Activated T-cell treated with anti-CD3 and anti-CD28 coated beads, Interleukin-2, amount 50 U/mL, for 4 hours (primary cell): Measurements from ENCODE around the gene CISH. TPM values are rescaled to one million over a fixed set of nuclear protein-coding genes. Genes with fewer than 3 reads are reported as not detected.

Experiments used
- ATAC-seq, 2 donors: fragments of 200-7000 bp; cut with Tn5 transposase; one replicate each; pipeline ENCODE4 v1.10.0; 2021
- DNase-seq: peaks from one replicate; pipeline ENCODE4 v3.0.0-alpha.2; 2020
- H3K27me3 Mint-ChIP-seq: one replicate; pipeline ENCODE4 v1.8.0; 2021; ENCODE audit warnings: low read depth, mixed read lengths
- H3K36me3 Mint-ChIP-seq: one replicate; pipeline ENCODE4 v1.8.0; 2022; ENCODE audit warnings: mixed read lengths; ENCODE audit not compliant: insufficient read depth
- H3K4me1 Mint-ChIP-seq: one replicate; pipeline ENCODE4 v1.8.0; 2021; ENCODE audit warnings: low read depth, mixed read lengths
- H3K4me3 Mint-ChIP-seq: one replicate; pipeline ENCODE4 v1.8.0; 2021; ENCODE audit warnings: mild to moderate bottlenecking, moderate library complexity, mixed read lengths
- H3K9me3 Mint-ChIP-seq: one replicate; pipeline ENCODE4 v1.8.0; 2021; ENCODE audit warnings: mixed read lengths
- total RNA-seq, 3 donors: library from RNA; stranded (reverse); gene quantifications; one replicate each; pipeline ENCODE4 v1.2.1, GENCODE V29; 2021

Gene CISH
- total RNA-seq, 3 donors from 2014 or later = 223 to 268 (median 229) TPM

- Mint-ChIP-seq H3K36me3 (peaks cover 17% of the 10 kb centered on the region), H3K4me3 (no peak overlapping the region), H3K27me3 (no peaks in the 10 kb centered on the region), H3K4me1 (peaks cover 79% of the 10 kb centered on the region), H3K9me3 (no peaks in the 10 kb centered on the region)
- no peak for DNase-seq
- ATAC-seq = no peak
Observed at GRCh38 chr3:50586763-50587070, 24.9 kb downstream of the CISH start.

GRCh38 chr3:50585919-50586762 is 25.4 kb downstream of the CISH start:
- Mint-ChIP-seq H3K27me3 (no peaks in the 10 kb centered on the region), H3K4me3 (no peak overlapping the region), H3K9me3 (no peaks in the 10 kb centered on the region), H3K4me1 (peaks cover 80% of the 10 kb centered on the region), H3K36me3 (peaks cover 17% of the 10 kb centered on the region)
- no peak for DNase-seq
- no peak for ATAC-seq

GRCh38 chr3:50584391-50584790 is 27.2 kb downstream of the CISH start:
- Mint-ChIP-seq H3K27me3 (no peaks in the 10 kb centered on the region), H3K9me3 (no peaks in the 10 kb centered on the region), H3K36me3 (peaks cover 21% of the 10 kb centered on the region), H3K4me3 (no peak overlapping the region), H3K4me1 (peaks cover 75% of the 10 kb centered on the region)
- DNase-seq = no peak
- ATAC-seq = no peak

GRCh38 chr3:50583897-50584296 is 27.7 kb downstream of the CISH start:
- H3K4me1 Mint-ChIP-seq = peaks cover 70% of the 10 kb centered on the region
- H3K4me3 Mint-ChIP-seq = no peak overlapping the region
- ATAC-seq (no peak), DNase-seq (no peak)
- H3K36me3 Mint-ChIP-seq = peaks cover 24% of the 10 kb centered on the region
- H3K27me3 Mint-ChIP-seq = no peaks in the 10 kb centered on the region
- H3K9me3 Mint-ChIP-seq = no peaks in the 10 kb centered on the region

GRCh38 chr3:50582083-50582482 is 29.5 kb downstream of the CISH start:
- Mint-ChIP-seq H3K4me1 (peaks cover 53% of the 10 kb centered on the region), H3K9me3 (no peaks in the 10 kb centered on the region), H3K36me3 (peaks cover 27% of the 10 kb centered on the region), H3K27me3 (no peaks in the 10 kb centered on the region), H3K4me3 (no peak overlapping the region)
- DNase-seq (no peak), ATAC-seq (no peak)

GRCh38 chr3:50581459-50581842 is 30.1 kb downstream of the CISH start:
- ATAC-seq (no peak), DNase-seq (no peak)
- Mint-ChIP-seq H3K27me3 (no peaks in the 10 kb centered on the region), H3K4me1 (peaks cover 52% of the 10 kb centered on the region), H3K9me3 (no peaks in the 10 kb centered on the region), H3K36me3 (peaks cover 27% of the 10 kb centered on the region), H3K4me3 (no peak overlapping the region)

DNA sequence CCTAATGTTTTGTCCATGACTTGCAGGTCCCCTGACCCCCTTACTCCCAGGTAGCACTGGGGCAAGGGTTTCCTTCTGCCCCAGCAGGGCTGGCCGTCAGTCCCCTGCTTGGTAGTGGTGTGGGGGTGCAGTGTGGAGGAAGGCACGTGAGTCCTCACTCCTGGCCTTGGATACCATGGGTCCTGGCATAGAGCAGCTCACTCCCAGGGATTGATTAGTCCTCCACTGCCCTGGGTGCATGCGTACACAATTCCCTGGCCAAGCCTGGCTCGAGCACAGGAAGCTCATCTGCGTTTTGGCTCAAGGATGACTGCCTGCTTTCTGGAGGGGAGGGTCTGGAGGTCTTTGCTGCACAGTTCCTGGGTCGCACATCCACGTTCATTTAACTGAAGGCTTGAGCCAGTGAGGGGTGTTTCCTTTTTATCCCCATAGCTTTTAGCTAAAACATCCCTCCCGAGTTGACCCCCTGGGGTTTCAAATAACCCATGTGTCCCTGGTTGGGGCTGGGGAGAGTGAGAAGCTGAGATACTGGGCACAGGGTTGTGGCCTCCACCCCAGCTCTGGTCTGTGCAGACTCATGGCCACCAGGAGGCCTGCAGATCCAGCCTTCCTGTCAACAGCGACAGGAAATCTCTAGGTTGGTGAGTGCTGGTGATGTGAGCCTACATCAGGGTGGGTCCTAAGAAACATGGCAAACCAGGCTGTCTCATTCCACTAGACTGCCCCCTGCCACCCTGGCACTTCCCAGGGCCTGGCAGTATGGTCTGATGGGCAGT is 30.7 kb downstream of the CISH start:
- H3K27me3 Mint-ChIP-seq = no peaks in the 10 kb centered on the region
- no peak overlapping the region for H3K4me3 Mint-ChIP-seq
- H3K4me1 Mint-ChIP-seq = peaks cover 55% of the 10 kb centered on the region
- H3K9me3 Mint-ChIP-seq = no peaks in the 10 kb centered on the region
- DNase-seq (no peak), ATAC-seq (peak; percentile 29 to 47)
- H3K36me3 Mint-ChIP-seq = peaks cover 27% of the 10 kb centered on the region

DNA sequence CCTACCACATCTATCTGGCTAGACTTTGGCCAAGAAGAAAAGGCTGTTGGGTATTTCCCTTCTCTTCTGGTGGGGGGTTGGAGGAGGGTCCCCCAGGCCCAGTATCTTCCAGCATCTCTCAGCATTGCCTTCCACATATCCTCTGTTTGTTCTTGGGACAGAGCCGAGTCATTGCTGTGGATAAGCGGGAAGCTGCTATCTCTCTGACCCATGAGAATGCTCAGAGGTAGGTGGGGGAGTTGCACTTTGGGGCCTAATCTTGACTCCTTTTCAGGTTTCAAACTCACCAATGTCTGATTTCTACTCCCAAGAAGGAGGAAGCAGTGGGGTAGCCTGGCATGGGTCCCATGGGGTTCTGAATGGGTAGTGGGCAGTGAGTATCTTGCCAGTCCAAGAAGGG is 34.2 kb downstream of the CISH start:
- Mint-ChIP-seq H3K4me3 (no peak overlapping the region), H3K9me3 (no peaks in the 10 kb centered on the region), H3K4me1 (peaks cover 65% of the 10 kb centered on the region), H3K36me3 (peaks cover 11% of the 10 kb centered on the region), H3K27me3 (no peaks in the 10 kb centered on the region)
- DNase-seq (no peak), ATAC-seq (no peak)

DNA sequence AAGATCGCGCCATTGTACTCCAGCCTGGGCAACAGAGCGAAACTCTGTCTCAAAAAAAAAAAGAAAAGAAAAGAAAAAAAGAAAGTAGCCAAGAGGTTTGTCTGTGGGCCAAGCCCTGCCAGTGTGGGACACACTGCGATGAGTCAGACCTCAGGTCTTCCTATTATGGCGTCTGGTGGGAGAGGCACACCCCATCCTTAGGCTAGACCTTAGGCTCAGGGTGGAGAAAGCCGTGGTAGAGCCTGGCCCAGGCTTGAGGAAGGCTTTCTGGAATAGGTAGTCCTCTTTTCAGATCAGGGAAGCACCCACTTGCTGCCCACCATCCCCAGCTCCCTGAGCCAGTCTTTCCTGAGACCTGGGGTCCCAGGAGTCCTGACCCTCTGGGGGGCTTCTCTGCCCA is 36.2 kb downstream of the CISH start:
- DNase-seq (no peak), ATAC-seq (no peak)
- H3K4me1 Mint-ChIP-seq = peaks cover 66% of the 10 kb centered on the region
- no peaks in the 10 kb centered on the region for H3K27me3 Mint-ChIP-seq
- no peaks in the 10 kb centered on the region for H3K9me3 Mint-ChIP-seq
- no peak overlapping the region for H3K4me3 Mint-ChIP-seq
- H3K36me3 Mint-ChIP-seq = peaks cover 14% of the 10 kb centered on the region

DNA sequence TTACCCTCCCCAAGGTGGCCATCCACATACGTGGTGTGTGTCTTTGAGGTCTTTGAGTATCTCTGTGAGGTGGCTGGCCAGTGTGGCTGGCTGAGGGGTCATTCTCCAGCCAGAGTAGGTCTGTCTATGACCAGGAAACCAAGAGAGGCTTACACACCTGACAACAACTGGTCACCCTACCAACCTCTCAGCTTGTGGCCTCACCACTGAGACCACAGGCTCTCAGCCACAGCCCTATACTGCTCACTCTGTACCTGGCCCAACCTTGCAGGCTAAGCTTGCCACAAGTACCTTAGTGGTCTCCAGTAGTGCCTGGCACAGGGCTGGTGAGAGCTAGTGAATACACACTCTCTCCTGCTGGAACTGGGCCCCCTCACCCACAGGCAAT is 37.1 kb downstream of the CISH start:
- H3K4me3 Mint-ChIP-seq = peak overlapping the region; percentile 11
- H3K9me3 Mint-ChIP-seq = no peaks in the 10 kb centered on the region
- peaks cover 70% of the 10 kb centered on the region for H3K4me1 Mint-ChIP-seq
- ATAC-seq = no peak
- H3K27me3 Mint-ChIP-seq = no peaks in the 10 kb centered on the region
- DNase-seq = no peak
- H3K36me3 Mint-ChIP-seq = peaks cover 10% of the 10 kb centered on the region

- Mint-ChIP-seq H3K4me1 (peaks cover 71% of the 10 kb centered on the region), H3K27me3 (no peaks in the 10 kb centered on the region), H3K36me3 (peaks cover 6% of the 10 kb centered on the region), H3K9me3 (no peaks in the 10 kb centered on the region), H3K4me3 (peak overlapping the region; percentile 57)
- DNase-seq (peak; percentile 68), ATAC-seq (peak; percentile 35 to 38)
Observed at GRCh38 chr3:50573566-50574443, 37.8 kb downstream of the CISH start.

DNA sequence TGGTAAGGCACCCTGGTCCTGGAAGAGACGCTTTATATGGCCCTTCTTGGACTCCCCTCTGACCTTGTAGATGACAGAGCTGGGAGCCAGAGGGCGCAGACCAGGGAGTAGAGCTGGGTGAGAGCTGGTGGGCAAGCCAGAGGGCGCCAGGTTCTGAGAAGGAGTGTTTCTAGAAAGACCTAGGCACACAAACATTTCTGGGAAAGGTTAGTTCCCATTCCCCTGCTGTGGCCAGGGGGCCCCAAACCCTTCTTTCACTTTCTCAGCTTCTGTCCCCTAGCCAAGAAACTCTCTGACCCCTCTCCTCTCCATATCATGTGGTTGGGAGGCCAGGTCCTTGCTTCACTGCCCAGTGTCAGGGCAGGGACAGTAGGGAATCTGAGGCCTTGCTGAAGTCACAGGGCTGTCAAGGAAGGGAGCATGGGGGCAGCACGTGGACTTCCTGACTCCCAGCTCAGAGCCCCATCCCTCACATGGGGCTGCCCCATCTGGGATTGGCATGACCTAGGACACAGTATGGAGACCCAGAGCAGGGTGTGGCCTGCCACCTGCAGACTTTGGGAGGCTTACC is 38.7 kb downstream of the CISH start:
- DNase-seq (peak; percentile 33), ATAC-seq (peak; percentile 8 to 12)
- Mint-ChIP-seq H3K4me1 (peaks cover 74% of the 10 kb centered on the region), H3K4me3 (peak overlapping the region; percentile 66), H3K27me3 (no peaks in the 10 kb centered on the region), H3K9me3 (no peaks in the 10 kb centered on the region), H3K36me3 (peaks cover 5% of the 10 kb centered on the region)

- Mint-ChIP-seq H3K4me1 (peaks cover 75% of the 10 kb centered on the region), H3K4me3 (peak overlapping the region; percentile 66), H3K36me3 (peaks cover 3% of the 10 kb centered on the region), H3K9me3 (no peaks in the 10 kb centered on the region), H3K27me3 (no peaks in the 10 kb centered on the region)
- DNase-seq (peak; percentile 80), ATAC-seq (peak; percentile 23 to 30)
Observed at GRCh38 chr3:50572158-50572557, 39.4 kb downstream of the CISH start.

DNA sequence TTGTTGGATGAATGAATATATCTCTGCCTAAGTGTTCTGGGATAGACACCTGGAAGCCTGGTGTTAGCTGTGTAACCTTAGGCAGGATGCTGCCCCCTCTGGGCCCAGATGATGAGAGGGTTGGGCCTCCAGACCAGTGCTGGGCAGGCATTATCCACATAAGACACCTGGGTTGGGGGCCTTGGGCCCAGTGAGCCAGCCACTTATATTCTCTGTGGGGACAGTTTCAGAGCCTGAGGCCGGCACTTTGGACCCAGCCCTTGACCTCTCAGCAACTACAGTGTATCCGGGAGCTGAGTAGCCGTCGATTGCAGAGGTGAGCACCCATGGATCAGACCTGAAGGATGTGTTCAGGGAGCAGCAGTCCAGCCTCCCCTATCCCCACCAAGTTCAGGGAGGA is 40.1 kb downstream of the CISH start:
- Mint-ChIP-seq H3K9me3 (no peaks in the 10 kb centered on the region), H3K36me3 (peaks cover 3% of the 10 kb centered on the region)
- DNase-seq = no peak

More for the DNA sequence above, 40.1 kb downstream of the CISH start:
- no peak for ATAC-seq
- Mint-ChIP-seq H3K4me1 (peaks cover 78% of the 10 kb centered on the region), H3K27me3 (no peaks in the 10 kb centered on the region), H3K4me3 (peak overlapping the region; percentile 25)
